SK-N-SH (cell line): ENCODE results near the gene H1-8. TPM values are rescaled to one million over a fixed set of nuclear protein-coding genes. Genes with fewer than 3 reads are reported as not detected.

ENCODE experiments used
- CTCF ChIA-PET: fragments of 300-600, 350-600 bp; formaldehyde crosslinking; extraction: SDS; loops from one replicate; lab custom pipeline; 2021; lab: Yijun Ruan, JAX
- POLR2A ChIA-PET: fragments of 350-600 bp; sonication (Branson Sonifier 250); formaldehyde crosslinking; extraction: SDS; loops from one replicate; lab custom pipeline; 2020; ENCODE audit warnings: antibody characterized with exemption, inconsistent platforms; lab: Yijun Ruan, JAX
- DNase-seq: peaks from one replicate; pipeline ENCODE4 v3.0.0; 2012
- H2AFZ ChIP-seq: fragments of 200-600 bp; sonication (generic); 2 replicates; pipeline ENCODE4 v1.8.1; 2016; ENCODE audit warnings: antibody characterized with exemption, mild to moderate bottlenecking, low read depth
- H3F3A ChIP-seq: fragments of 200-600 bp; sonication (generic); replicated peaks from 2 replicates; pipeline ENCODE3; 2016; ENCODE audit warnings: antibody characterized with exemption, mild to moderate bottlenecking; ENCODE audit not compliant: insufficient read depth
- H3K27ac ChIP-seq, 2 experiments: fragments of 200-500 bp in 1 of 2; fragments of 200-600 bp in 1 of 2; sonication (Bioruptor generic) in 1 of 2; sonication (generic), shearing (Covaris generic) in 1 of 2; 2 replicates each; pipeline versions ENCODE4 v1.5.1 to v1.6.1; 2014 to 2016; ENCODE audit warnings: low read depth in 2 of 2, inconsistent platforms in 1 of 2, low read length in 1 of 2, mild to moderate bottlenecking in 1 of 2, mixed read lengths in 1 of 2
- H3K27me3 ChIP-seq: fragments of 200-600 bp; sonication (generic), shearing (Covaris generic); 2 replicates; pipeline ENCODE4 v1.6.1; 2016; ENCODE audit warnings: mixed run types; ENCODE audit not compliant: insufficient read depth
- H3K36me3 ChIP-seq, 2 experiments: fragments of 200-500 bp in 1 of 2; fragments of 200-600 bp in 1 of 2; sonication (Bioruptor generic) in 1 of 2; sonication (generic) in 1 of 2; replicated peaks in 1 of 2; 2 replicates each; pipeline versions ENCODE3 to v1.5.1; 2014 to 2016; ENCODE audit warnings: low read length in 1 of 2, mild to moderate bottlenecking in 1 of 2; ENCODE audit not compliant: insufficient read depth in 2 of 2, control insufficient read depth in 1 of 2
- H3K4me1 ChIP-seq, 2 experiments: fragments of 200-500 bp in 1 of 2; fragments of 200-600 bp in 1 of 2; sonication (Bioruptor generic) in 1 of 2; sonication (generic), shearing (Covaris generic) in 1 of 2; 2 replicates each; pipeline versions ENCODE4 v1.5.1 to v1.6.1; 2014 to 2016; ENCODE audit warnings: low read depth in 1 of 2, low read length in 1 of 2, mixed run types in 1 of 2; ENCODE audit not compliant: insufficient read depth in 2 of 2, control insufficient read depth in 1 of 2
- H3K4me2 ChIP-seq: fragments of 200-600 bp; sonication (generic), shearing (Covaris generic); 2 replicates; pipeline ENCODE4 v1.6.1; 2017; ENCODE audit warnings: mixed run types
- H3K4me3 ChIP-seq, 2 experiments: fragments of 200-500 bp in 1 of 2; fragments of 200-600 bp in 1 of 2; sonication (Bioruptor generic) in 1 of 2; sonication (generic), shearing (Covaris generic) in 1 of 2; 2 replicates each; pipeline versions ENCODE4 v1.5.1 to v1.8.1; 2014 to 2016; ENCODE audit warnings: low read depth in 2 of 2, inconsistent platforms in 1 of 2, low read length in 1 of 2, mild to moderate bottlenecking in 1 of 2, mixed read lengths in 1 of 2, moderate library complexity in 1 of 2
- H3K79me2 ChIP-seq: fragments of 200-600 bp; sonication (generic); 2 replicates; pipeline ENCODE4 v1.8.1; 2017; ENCODE audit warnings: mild to moderate bottlenecking; ENCODE audit not compliant: insufficient read depth
- H3K9ac ChIP-seq: fragments of 200-600 bp; sonication (generic); 2 replicates; pipeline ENCODE4 v1.6.1; 2017; ENCODE audit warnings: mixed run types
- H3K9me2 ChIP-seq: fragments of 200-600 bp; sonication (generic); 2 replicates; pipeline ENCODE4 v1.6.1; 2017; ENCODE audit warnings: mixed run types
- H3K9me3 ChIP-seq: fragments of 200-600 bp; sonication (generic); 2 replicates; pipeline ENCODE4 v1.6.1; 2017; ENCODE audit warnings: mixed run types, mild to moderate bottlenecking, moderate library complexity
- H4K20me1 ChIP-seq: fragments of 200-600 bp; sonication (generic); 2 replicates; pipeline ENCODE4 v1.6.1; 2017; ENCODE audit warnings: mild to moderate bottlenecking, mixed run types; ENCODE audit not compliant: insufficient read depth
- ELF1 ChIP-seq: IDR thresholded peaks from 2 replicates; pipeline ENCODE4 v1.4.0; 2012
- EP300 ChIP-seq, 2 experiments: IDR thresholded peaks; 2 replicates each; pipeline versions ENCODE4 v1.4.0 to v1.6.1; 2012; ENCODE audit warnings: borderline replicate concordance in 1 of 2, low read depth in 1 of 2, low read length in 1 of 2
- EZH2phosphoT487 ChIP-seq: fragments of 200-600 bp; sonication (generic); IDR thresholded peaks from 2 replicates; pipeline ENCODE4 v1.6.1; 2017; ENCODE audit warnings: low read depth, mixed run types, mild to moderate bottlenecking, antibody characterized with exemption, moderate library complexity, borderline replicate concordance
- IRF3 ChIP-seq: fragments of 150-350 bp; IDR thresholded peaks from 2 replicates; pipeline ENCODE4 v1.6.1; 2016; ENCODE audit warnings: mild to moderate bottlenecking, low read depth, low read length
- MAX ChIP-seq: IDR thresholded peaks from 2 replicates; pipeline ENCODE4 v1.4.0; 2012; ENCODE audit warnings: low read depth
- MEF2A ChIP-seq: IDR thresholded peaks from 2 replicates; pipeline ENCODE4 v1.4.0; 2012; ENCODE audit warnings: low read depth, borderline replicate concordance
- RAD21 ChIP-seq: IDR thresholded peaks from 2 replicates; pipeline ENCODE4 v1.6.1; 2012; ENCODE audit warnings: mild to moderate bottlenecking, low read length
- RFX5 ChIP-seq: IDR thresholded peaks from 2 replicates; pipeline ENCODE4 v1.6.1; 2012; ENCODE audit warnings: mild to moderate bottlenecking, improper control_type of control experiment, low read length
- TAF1 ChIP-seq: IDR thresholded peaks from 2 replicates; pipeline ENCODE4 v1.6.1; 2012; ENCODE audit warnings: low read depth, mild to moderate bottlenecking, low read length, moderate library complexity, borderline replicate concordance
- TCF12 ChIP-seq: IDR thresholded peaks from 2 replicates; pipeline ENCODE4 v1.4.0; 2012
- YY1 ChIP-seq: IDR thresholded peaks from 2 replicates; pipeline ENCODE4 v1.4.0; 2012; ENCODE audit warnings: low read depth, mild to moderate bottlenecking
- WGBS: methylation state at CpG from one replicate; pipeline ENCODE4 v1.1.6; 2017; ENCODE audit warnings: low lambda C conversion rate; 5-methylcytosine and 5-hydroxymethylcytosine counted together
- polyA plus RNA-seq, 3 experiments: library from polyadenylated mRNA; depleted of rRNA; stranded (reverse); fragments of >200 nt; gene quantifications; 2 replicates each; pipeline ENCODE4 v1.2.3, GENCODE V29; 2012

H1-8 gene
- polyA plus RNA-seq, 1 of the 3 experiments (the other 2 are of a cell fraction): not detected

GRCh38 chr3:129549006-129549800, 6.2 kb downstream of the H1-8 start:
- Histone ChIP-seq H3K4me2 (no peak overlapping the region), H3K4me3 (no peak overlapping the region), H3K9me3 (no peaks in the 10 kb centered on the region), H3K9me2 (no peaks in the 10 kb centered on the region), H3K27ac (no peak overlapping the region), H3F3A (no peaks in the 10 kb centered on the region), H4K20me1 (no peaks in the 10 kb centered on the region), H3K36me3 (no peaks in the 10 kb centered on the region), H3K27me3 (no peaks in the 10 kb centered on the region), H2AFZ (peak overlapping the region; percentile 35; the same call in 1 of the 2 replicates), H3K79me2 (no peaks in the 10 kb centered on the region), H3K4me1 (peaks cover 0 to 16% of the 10 kb centered on the region in 2 experiments; a peak in 3 of 4 replicates), H3K9ac (no peak overlapping the region)
- 87% methylated on average over 12 of the region's 18 CpGs for WGBS
- CTCF ChIA-PET: interaction anchor here (1.1 to 1.5 kb wide), 2 partner anchors 10 to 14 kb away, joined by 3 to 4 read pairs; no protein-coding TSS in a partner anchor
- POLR2A ChIA-PET: no interaction called here
- TF ChIP-seq ELF1 (no peak), YY1 (no peak), TCF12 (no peak), MAX (no peak), RAD21 (no peak), IRF3 (no peak), TAF1 (no peak)
- no peak for DNase-seq

- Histone ChIP-seq H3K4me2 (no peak overlapping the region), H3K9me3 (no peaks in the 10 kb centered on the region), H3K4me3 (no peak overlapping the region), H2AFZ (peak overlapping the region; percentile 35; the same call in 1 of the 2 replicates), H3K27ac (no peak overlapping the region), H3K9me2 (no peaks in the 10 kb centered on the region), H3K4me1 (peaks cover 0 to 22% of the 10 kb centered on the region in 2 experiments; a peak in 3 of 4 replicates), H3K79me2 (no peaks in the 10 kb centered on the region), H3F3A (peaks cover under 1% of the 10 kb centered on the region), H3K36me3 (no peaks in the 10 kb centered on the region), H3K27me3 (no peaks in the 10 kb centered on the region), H4K20me1 (no peaks in the 10 kb centered on the region), H3K9ac (no peak overlapping the region)
- TF ChIP-seq RFX5 (no peak), MEF2A (no peak), EZH2phosphoT487 (no peak), EP300 (IDR thresholded peaks at IDR 0.05; ENCODE audit: borderline replicate concordance in 1 of 2, low read depth in 1 of 2, low read length in 1 of 2) (no peak), YY1 (no peak)
- 96% methylated on average over 3 of the region's 3 CpGs for WGBS
- POLR2A ChIA-PET: no interaction called here
- CTCF ChIA-PET: interaction anchor here (1.1 to 1.5 kb wide), 2 partner anchors 9 to 15 kb away, joined by 3 to 4 read pairs; no protein-coding TSS in a partner anchor
- no peak for DNase-seq
Observed at GRCh38 chr3:129549805-129550204, 6.8 kb downstream of the H1-8 start.
